HG03280 (cell line): ENCODE data around the gene MMUT.
A peak's percentile ranks its signal among the peaks of the same experiment; 100 is the strongest.
"Not testable (repeated sequence)": the region's sequence is repeated elsewhere in the genome, so short reads cannot be mapped to it uniquely, and the experiment has no call there.

Source experiments
- ATAC-seq: cut with Tn5 transposase; IDR thresholded peaks from one replicate; pipeline ENCODE4 v1.9.1; 2021; ENCODE audit warnings: mild to moderate bottlenecking, moderate library complexity; ENCODE audit not compliant: unreplicated experiment

MMUT gene

DNA sequence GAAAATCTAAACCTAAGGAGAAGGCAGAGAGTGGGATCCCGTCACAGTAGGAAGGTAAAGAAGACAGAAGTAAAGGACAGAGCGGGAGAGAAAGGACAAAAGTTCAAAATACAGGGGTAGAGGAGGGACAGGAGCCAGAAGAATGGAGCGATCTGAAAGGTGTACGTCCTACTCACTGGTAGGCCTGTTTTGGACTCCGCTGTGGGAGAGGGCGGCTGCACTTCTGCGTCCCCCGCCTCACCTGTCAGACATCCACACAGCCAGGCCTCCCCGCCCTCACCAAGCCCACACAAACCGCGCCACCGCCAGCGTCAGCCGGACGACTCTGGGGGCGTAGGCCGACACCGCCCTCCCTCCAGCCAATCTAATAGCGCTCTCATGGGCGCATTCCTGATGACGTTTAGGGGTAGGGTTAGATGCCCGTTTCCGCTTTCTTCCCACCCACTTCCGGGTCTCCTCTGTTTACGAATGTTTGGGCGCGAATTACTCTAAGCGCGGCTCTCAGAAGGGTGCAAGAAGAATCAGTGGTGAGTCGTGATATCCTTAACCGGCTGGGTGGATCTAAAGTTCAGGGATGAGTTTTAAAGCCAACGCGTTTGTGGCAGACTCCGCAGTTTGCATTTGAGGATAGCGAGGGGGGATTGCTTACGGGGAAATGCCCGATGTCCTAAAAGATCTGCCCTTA lies at the start of gene MMUT, which contains the start of gene CENPQ:
Gene MMUT, minus strand, starts transcription at position 327 of the 685 bp plus-strand sequence. CDS start 3,787 bp downstream, outside the sequence.
Gene CENPQ, plus strand, starts transcription at position 444 of the 685 bp plus-strand sequence. CDS start 6,807 bp downstream, outside the sequence.
- ATAC-seq: peak; percentile 99

GRCh38 chr6:49509342-49509741 lies 46.3 kb upstream of the MMUT start:
- no peak for ATAC-seq

- ATAC-seq: no peak
Measured at GRCh38 chr6:49506569-49507111, 43.6 kb upstream of the MMUT start.

- ATAC-seq: no peak
Measured at GRCh38 chr6:49504666-49505065, 41.6 kb upstream of the MMUT start.

GRCh38 chr6:49499623-49500022 lies 36.6 kb upstream of the MMUT start, which contains the start of gene GLYATL3:
TSS of gene GLYATL3 (plus strand) at chr6:49499923. CDS start at chr6:49511991, 12,068 bp downstream.
- no peak for ATAC-seq

DNA sequence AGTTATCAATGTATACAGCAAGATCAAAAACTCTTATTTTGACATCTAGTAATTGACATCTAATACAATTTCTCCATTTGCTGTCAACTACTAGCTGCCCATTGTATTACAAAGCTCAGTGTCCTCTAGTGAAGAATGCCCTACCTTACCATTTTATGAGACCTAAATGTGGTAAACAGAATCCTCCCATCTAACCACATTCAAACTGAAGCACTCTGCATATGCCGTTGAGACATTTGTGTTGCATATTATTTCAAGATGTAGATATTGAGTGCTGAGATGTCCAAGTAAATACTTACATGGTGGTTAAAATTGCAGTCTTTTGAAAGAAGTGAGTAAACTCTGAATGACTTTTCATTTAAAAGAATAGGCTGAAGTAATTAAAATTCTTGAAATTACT lies 36.1 kb upstream of the MMUT start:
- ATAC-seq: no peak

DNA sequence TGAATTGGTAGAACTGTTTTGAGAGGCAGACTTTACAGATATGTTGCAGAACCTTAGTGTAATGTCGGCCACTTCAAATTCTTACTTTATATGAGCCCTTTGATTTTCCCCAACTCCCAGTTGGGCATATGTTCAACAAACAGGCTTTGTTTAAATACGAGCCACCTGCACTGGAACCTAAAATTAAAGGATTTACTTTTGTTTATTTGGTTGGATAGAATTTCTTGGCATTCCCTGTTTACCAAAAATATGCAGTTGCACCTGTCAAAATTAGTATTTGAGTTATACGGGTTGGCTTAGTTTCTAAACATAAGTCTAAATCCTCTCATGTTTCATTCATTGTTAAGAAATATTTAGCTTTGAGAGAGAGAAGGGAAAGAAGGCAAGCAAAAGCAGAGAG lies 34.3 kb upstream of the MMUT start:
- ATAC-seq: no peak

GRCh38 chr6:49490633-49491032 lies 27.6 kb upstream of the MMUT start:
- ATAC-seq: no peak

- not testable (repeated sequence) for ATAC-seq
Measured at GRCh38 chr6:49483380-49483779, 20.3 kb upstream of the MMUT start.

- ATAC-seq: not testable (repeated sequence)
Measured at GRCh38 chr6:49481846-49482245, 18.8 kb upstream of the MMUT start.

DNA sequence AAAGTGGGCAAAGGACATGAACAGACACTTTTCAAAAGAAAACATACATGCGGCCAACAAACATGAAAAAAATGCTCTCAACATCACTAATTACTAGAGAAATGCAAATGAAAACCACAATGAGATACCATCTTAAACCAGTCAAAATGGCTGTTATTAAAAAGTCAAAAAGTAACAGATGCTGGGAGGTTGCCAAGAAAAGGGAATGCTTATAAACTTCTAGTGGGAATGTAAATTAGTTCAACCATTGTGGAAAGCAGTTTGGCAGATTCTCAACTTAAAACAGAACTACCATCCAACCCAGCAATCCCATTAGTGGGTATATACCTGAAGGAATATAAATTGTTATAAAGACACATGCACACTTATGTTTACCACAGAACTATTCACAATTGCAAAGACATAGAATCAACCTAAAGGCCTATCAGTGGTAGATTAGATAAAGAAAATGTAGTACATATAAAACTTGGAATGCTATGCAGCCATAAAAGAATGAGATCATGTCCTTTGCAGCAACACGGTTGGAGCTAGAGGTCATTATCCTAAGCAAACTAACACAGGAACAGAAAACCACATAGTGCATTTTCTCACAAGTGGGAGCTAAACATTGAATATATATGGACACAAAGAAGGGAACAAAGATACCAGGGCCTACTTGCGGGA lies 16.4 kb upstream of the MMUT start:
- no peak for ATAC-seq

DNA sequence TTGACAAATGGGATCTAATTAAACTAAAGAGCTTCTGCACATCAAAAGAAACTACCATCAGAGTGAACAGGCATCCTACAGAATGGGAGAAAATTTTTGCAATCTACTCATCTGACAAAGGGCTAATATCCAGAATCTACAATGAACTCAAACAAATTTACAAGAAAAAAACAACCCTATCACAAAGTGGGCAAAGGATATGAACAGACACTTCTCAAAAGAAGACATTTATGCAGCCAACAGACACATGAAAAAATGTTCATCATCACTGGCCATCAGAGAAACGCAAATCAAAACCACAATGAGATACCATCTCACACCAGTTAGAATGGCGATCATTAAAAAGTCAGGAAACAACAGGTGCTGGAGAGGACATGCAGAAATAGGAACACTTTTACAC lies 13.5 kb upstream of the MMUT start:
- not testable (repeated sequence) for ATAC-seq

GRCh38 chr6:49468042-49468441 lies 5.0 kb upstream of the MMUT start:
- no peak for ATAC-seq

GRCh38 chr6:49464691-49465090 lies 1.6 kb upstream of the MMUT start:
- ATAC-seq: no peak

DNA sequence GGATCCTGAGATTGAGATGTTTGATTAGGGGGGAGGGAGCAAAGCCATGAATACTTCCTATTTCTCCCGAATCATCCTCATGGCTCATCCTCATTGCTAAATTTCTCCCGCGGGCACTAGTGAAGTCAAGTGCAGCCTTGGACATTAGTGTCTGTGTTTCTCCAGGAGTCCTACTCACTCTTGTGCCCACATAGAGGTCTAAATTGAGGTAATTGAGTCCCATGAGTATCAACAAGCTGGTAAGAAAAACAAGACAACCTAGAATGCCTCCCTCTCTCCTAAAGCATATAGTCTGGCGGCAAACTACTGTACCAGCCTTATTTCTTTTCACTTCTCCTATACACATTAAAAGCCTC lies 537 bp upstream of the MMUT start:
- no peak for ATAC-seq

DNA sequence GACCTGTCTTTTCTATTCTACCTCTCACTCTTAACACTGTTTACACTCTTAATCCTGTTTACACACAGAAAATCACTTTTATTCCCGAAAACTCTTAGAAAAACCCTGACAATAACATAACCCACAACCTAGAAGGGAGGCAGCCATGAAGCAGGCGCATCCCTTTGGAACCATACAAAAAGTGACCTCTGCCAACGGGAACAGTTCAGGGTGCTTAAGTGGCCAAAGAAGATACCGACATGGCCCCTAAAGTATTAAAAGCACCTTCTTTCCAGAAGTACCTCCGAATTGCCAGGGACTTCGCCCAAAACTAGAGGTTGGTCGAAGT lies 490 bp downstream of the MMUT start:
- peak; percentile 8 for ATAC-seq

DNA sequence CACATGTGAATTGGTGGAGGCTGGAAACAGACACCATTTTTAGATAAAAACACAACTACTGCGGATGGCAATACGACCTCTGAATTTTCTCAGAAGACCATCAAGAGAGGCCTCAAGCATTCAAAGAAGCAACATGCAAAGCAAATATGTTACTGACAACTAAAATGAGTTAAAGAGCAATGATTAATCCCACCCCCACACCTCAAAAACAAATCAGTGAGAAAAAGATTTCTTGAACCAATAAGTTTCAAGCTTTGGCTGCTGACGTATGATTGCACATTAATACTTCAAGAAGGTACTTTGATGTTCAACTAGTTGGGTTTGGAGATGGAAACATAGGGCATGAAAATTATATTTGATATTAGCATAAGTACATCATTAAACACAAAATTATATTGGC lies 982 bp downstream of the MMUT start:
- no peak for ATAC-seq

DNA sequence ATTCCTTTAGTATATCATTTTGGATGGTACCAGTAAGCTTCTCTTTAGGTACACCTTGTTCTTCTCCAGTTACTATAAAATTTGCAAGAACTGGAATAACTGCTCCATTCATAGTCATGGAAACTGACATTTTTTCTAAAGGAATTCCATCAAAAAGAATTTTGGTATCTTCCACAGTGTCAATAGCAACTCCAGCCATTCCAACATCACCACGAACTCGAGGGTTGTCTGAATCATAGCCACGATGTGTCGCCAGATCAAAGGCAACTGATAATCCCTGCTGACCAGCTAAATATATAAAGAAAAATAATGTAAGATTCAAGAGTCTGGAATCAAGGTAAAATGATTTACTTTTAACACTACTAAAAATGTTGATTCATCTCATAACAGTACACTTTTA lies 5.3 kb downstream of the MMUT start:
- no peak for ATAC-seq

DNA sequence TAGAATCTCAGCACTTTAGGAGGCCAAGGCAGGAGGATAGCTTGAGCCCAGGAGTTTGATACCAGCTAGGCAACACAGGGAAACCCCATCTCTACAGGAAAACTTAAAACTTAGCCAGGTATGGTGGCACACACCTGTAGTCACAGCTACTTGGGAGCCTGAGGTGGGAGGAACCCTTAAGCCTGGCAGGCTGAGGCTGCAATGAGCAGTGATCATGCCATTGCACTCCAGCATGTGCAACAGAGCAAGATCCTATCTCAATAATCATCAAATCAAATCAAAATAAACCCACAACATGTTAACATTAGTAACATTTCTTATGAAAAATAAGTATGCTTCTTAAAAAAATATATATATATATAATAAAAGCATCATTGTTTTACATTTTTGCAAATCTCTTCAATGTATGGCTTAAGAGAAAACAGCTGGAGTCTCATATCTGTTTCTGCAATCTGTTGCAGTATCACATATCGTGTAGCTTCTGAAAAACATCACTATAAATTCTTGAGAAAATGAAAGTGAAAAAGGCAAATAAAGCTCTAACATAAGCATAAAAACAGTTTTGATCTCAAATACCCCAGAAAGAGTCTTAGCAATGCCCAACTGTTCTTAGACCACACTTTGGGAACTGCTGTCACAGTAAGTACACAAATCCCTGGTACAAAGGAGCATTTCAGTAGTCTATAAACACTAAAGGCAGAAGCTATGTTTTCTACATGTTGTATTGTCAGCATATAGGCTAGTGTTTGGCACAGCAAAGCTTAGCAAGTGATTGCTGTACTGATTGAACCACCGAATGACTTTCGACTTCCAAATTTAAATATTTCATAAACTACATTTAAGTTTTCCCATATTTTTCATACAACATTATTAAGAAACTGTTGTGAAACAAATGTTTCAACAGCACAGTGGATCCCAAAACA lies 8.0 kb downstream of the MMUT start:
- ATAC-seq: peak; percentile 78

GRCh38 chr6:49453221-49453620 lies 9.8 kb downstream of the MMUT start:
- no peak for ATAC-seq

- ATAC-seq: no peak
Measured at GRCh38 chr6:49430866-49431265, 32.2 kb downstream of the MMUT start.
